HepG2 (cell line): Measurements from ENCODE around the gene CABLES2. TPM values are rescaled to one million over a fixed set of nuclear protein-coding genes. Genes with fewer than 3 reads are reported as not detected.
A peak's percentile ranks its signal among the peaks of the same experiment; 100 is the strongest.

ENCODE experiments used
- AGO2 ChIP-seq: fragments of 200-400 bp; formaldehyde crosslinking; optimal IDR thresholded peaks from 2 replicates; pipeline ENCODE3; 2017; ENCODE audit warnings: mild to moderate bottlenecking, low read depth, low read length, moderate library complexity
- HDAC6 ChIP-seq: fragments of 200-600 bp; sonication (generic); IDR thresholded peaks from 2 replicates; pipeline ENCODE4 v1.7.0; 2017; ENCODE audit warnings: mild to moderate bottlenecking, antibody characterized with exemption, low read length, low read depth
- MAFK ChIP-seq, 2 experiments: IDR thresholded peaks in 1 of 2; conservative IDR thresholded peaks in 1 of 2; 2 replicates each; pipeline ENCODE4 v1.6.1; 2011; ENCODE audit warnings: improper control_type of control experiment in 2 of 2, low read length in 2 of 2
- PAF1 ChIP-seq: IDR thresholded peaks from 2 replicates; pipeline ENCODE4 v1.6.1; 2016; ENCODE audit warnings: missing genetic modification reagents, missing compliant biosample characterization
- RAD51 ChIP-seq: fragments of 450-650 bp; IDR thresholded peaks from 2 replicates; pipeline ENCODE4 v1.6.1; 2016; ENCODE audit warnings: borderline replicate concordance
- SATB2 ChIP-seq: sonication (generic); formaldehyde crosslinking; IDR thresholded peaks from 2 replicates; pipeline ENCODE4 v1.5.0; 2020; ENCODE audit warnings: missing genetic modification reagents
- TOPORS ChIP-seq: sonication (generic); formaldehyde crosslinking; IDR thresholded peaks from 2 replicates; pipeline ENCODE4 v1.8.0; 2023; ENCODE audit warnings: mild to moderate bottlenecking, missing genetic modification reagents
- ZC3H13 ChIP-seq: sonication (generic); formaldehyde crosslinking; IDR thresholded peaks from 2 replicates; pipeline ENCODE4 v1.8.1; 2023; ENCODE audit warnings: mild to moderate bottlenecking, missing genetic modification reagents, moderate library complexity
- ZNF263 ChIP-seq: sonication (generic); formaldehyde crosslinking; IDR thresholded peaks from 2 replicates; pipeline ENCODE4 v1.4.0; 2020; ENCODE audit warnings: missing genetic modification reagents
- ZNF556 ChIP-seq: sonication (generic); formaldehyde crosslinking; IDR thresholded peaks from 2 replicates; pipeline ENCODE4 v1.4.0; 2020; ENCODE audit warnings: mild to moderate bottlenecking, missing genetic modification reagents, borderline replicate concordance
- ZNF567 ChIP-seq: sonication (generic); formaldehyde crosslinking; IDR thresholded peaks from 2 replicates; pipeline ENCODE4 v1.8.1; 2023; ENCODE audit warnings: mild to moderate bottlenecking, missing genetic modification reagents, borderline replicate concordance
- ZNF652 ChIP-seq: IDR thresholded peaks from 2 replicates; pipeline ENCODE4 v1.6.1; 2016; ENCODE audit warnings: low read depth, borderline replicate concordance
- polyA plus RNA-seq, 8 experiments: library from polyadenylated mRNA; depleted of rRNA in 3 of 8; stranded (reverse) in 7 of 8; unstranded in 1 of 8; fragments of >200 nt; fragmentation: Illumina TruSeq in 4 of 8; extraction: Trizol in 4 of 8; gene quantifications; 2 replicates each; pipeline versions ENCODE4 v1.2.1 to v1.2.3, GENCODE V29; 2011 to 2016; ENCODE audit warnings: low read depth in 4 of 8, missing spikeins in 1 of 8, mixed read lengths in 1 of 8; ENCODE audit not compliant: insufficient read depth in 1 of 8
- total RNA-seq, 5 experiments: library from RNA; depleted of rRNA; stranded (reverse); fragments of >200 nt; fragmentation: Illumina TruSeq; extraction: Trizol; gene quantifications; 2 replicates each; pipeline ENCODE4 v1.2.3, GENCODE V29; 2016; ENCODE audit warnings: low read depth in 1 of 5
- TF ChIP-seq, protein P1 (sequence below): IDR thresholded peaks from 2 replicates; pipeline ENCODE4 v1.4.0; 2020; ENCODE audit warnings: mild to moderate bottlenecking, missing genetic modification reagents
- TF ChIP-seq, protein P2 (sequence below): sonication (generic); formaldehyde crosslinking; IDR thresholded peaks from 2 replicates; pipeline ENCODE4 v1.8.1; 2023; ENCODE audit warnings: missing genetic modification reagents, mild to moderate bottlenecking, borderline replicate concordance
- TF ChIP-seq, protein P3 (sequence below): sonication (generic); formaldehyde crosslinking; conservative IDR thresholded peaks from 2 replicates; pipeline ENCODE4 v1.5.0; 2020; ENCODE audit warnings: missing genetic modification reagents
- TF ChIP-seq, protein P4 (sequence below): sonication (generic); formaldehyde crosslinking; IDR thresholded peaks from 2 replicates; pipeline ENCODE4 v1.9.0; 2021; ENCODE audit warnings: missing genetic modification reagents, mild to moderate bottlenecking, borderline replicate concordance
- TF ChIP-seq, protein P5 (sequence below): sonication (generic); formaldehyde crosslinking; conservative IDR thresholded peaks from 2 replicates; pipeline ENCODE4 v1.4.0; 2020; ENCODE audit warnings: missing genetic modification reagents
- TF ChIP-seq, protein P6 (sequence below): sonication (generic); formaldehyde crosslinking; IDR thresholded peaks from 2 replicates; pipeline ENCODE4 v1.4.0; 2020; ENCODE audit warnings: mild to moderate bottlenecking, missing genetic modification reagents

Gene CABLES2
- total and polyA plus RNA-seq, 2 of the 13 experiments (the other 11 are each of a cell fraction or from before 2014, with no cell fraction given), result 5.2 to 9.7 TPM

DNA sequence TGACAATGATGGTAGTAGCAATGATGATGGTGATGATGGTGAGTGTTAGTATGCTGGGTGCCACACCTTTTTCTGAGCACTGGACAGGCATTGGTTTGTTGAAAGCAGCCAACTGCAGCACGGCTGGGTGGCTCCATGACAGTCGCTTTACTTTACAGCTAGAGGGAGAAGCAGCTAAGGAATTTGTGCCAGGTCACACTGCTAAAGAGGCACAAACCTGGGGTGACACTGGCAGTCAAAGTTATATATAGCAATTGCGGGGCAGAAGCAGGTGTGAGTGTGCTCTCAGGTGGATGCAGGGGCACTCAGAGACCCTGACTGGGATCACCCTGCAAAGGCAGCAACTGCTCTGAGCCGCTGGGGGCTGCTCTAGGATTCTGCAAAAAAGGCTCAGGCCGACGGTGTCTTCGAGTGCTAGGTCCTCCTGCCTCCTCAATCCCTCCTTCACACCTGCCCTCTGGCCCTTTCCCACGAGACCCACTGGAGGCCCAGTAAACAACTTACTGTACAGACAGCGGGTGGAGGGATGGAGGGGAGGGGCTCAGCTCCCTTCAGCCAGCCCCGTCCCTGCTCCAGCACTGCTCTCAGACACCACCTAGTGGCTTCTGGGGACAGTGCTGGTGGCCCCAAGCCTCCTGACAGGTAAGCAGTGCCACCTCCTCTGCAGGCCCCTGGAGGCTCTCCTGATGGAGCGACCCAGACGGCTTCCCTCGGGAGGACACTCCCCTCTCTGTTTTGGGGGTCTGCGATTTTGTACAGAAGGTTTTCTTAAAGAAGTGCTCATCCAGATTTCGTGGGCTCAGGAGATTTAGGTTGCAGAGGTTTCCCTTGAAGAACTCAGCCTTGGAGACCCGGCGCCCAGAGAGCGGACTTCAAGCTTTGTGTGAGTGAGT is 24.5 kb downstream of the CABLES2 start (continued):
- TF ChIP-seq, protein P1, sequence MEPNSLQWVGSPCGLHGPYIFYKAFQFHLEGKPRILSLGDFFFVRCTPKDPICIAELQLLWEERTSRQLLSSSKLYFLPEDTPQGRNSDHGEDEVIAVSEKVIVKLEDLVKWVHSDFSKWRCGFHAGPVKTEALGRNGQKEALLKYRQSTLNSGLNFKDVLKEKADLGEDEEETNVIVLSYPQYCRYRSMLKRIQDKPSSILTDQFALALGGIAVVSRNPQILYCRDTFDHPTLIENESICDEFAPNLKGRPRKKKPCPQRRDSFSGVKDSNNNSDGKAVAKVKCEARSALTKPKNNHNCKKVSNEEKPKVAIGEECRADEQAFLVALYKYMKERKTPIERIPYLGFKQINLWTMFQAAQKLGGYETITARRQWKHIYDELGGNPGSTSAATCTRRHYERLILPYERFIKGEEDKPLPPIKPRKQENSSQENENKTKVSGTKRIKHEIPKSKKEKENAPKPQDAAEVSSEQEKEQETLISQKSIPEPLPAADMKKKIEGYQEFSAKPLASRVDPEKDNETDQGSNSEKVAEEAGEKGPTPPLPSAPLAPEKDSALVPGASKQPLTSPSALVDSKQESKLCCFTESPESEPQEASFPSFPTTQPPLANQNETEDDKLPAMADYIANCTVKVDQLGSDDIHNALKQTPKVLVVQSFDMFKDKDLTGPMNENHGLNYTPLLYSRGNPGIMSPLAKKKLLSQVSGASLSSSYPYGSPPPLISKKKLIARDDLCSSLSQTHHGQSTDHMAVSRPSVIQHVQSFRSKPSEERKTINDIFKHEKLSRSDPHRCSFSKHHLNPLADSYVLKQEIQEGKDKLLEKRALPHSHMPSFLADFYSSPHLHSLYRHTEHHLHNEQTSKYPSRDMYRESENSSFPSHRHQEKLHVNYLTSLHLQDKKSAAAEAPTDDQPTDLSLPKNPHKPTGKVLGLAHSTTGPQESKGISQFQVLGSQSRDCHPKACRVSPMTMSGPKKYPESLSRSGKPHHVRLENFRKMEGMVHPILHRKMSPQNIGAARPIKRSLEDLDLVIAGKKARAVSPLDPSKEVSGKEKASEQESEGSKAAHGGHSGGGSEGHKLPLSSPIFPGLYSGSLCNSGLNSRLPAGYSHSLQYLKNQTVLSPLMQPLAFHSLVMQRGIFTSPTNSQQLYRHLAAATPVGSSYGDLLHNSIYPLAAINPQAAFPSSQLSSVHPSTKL (CRISPR knock-in tag), result peak; percentile 44; the same call in 1 of the 2 replicates
- TF ChIP-seq TOPORS (CRISPR knock-in tag) (no peak; the same call in 1 of the 2 replicates), MAFK (conservative IDR thresholded peaks at IDR 0.05 in 1 of 2, IDR thresholded peaks at IDR 0.05 in 1 of 2; ENCODE audit: low read length in 2 of 2) (no peak), RAD51 (no peak), ZNF556 (CRISPR knock-in tag) (peak; percentile 78), PAF1 (peak; percentile 94; the same call in 1 of the 2 replicates), ZNF652 (CRISPR knock-in tag) (no peak; the same call in 1 of the 2 replicates), ZNF567 (no peak), ZC3H13 (CRISPR knock-in tag) (no peak), AGO2 (peak; percentile 94), HDAC6 (no peak), ZNF263 (CRISPR knock-in tag) (peak; percentile 82), SATB2 (CRISPR knock-in tag) (0 out of 2 replicates have a peak, but pooled peaks have one; percentile 74)
- TF ChIP-seq, protein P2, sequence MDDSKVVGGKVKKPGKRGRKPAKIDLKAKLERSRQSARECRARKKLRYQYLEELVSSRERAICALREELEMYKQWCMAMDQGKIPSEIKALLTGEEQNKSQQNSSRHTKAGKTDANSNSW, result 0 out of 2 replicates have a peak, but pooled peaks have one; percentile 19
- TF ChIP-seq, protein P3, sequence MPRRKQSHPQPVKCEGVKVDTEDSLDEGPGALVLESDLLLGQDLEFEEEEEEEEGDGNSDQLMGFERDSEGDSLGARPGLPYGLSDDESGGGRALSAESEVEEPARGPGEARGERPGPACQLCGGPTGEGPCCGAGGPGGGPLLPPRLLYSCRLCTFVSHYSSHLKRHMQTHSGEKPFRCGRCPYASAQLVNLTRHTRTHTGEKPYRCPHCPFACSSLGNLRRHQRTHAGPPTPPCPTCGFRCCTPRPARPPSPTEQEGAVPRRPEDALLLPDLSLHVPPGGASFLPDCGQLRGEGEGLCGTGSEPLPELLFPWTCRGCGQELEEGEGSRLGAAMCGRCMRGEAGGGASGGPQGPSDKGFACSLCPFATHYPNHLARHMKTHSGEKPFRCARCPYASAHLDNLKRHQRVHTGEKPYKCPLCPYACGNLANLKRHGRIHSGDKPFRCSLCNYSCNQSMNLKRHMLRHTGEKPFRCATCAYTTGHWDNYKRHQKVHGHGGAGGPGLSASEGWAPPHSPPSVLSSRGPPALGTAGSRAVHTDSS (CRISPR knock-in tag), result peak; percentile 11; the same call in 1 of the 2 replicates
- TF ChIP-seq, protein P4, sequence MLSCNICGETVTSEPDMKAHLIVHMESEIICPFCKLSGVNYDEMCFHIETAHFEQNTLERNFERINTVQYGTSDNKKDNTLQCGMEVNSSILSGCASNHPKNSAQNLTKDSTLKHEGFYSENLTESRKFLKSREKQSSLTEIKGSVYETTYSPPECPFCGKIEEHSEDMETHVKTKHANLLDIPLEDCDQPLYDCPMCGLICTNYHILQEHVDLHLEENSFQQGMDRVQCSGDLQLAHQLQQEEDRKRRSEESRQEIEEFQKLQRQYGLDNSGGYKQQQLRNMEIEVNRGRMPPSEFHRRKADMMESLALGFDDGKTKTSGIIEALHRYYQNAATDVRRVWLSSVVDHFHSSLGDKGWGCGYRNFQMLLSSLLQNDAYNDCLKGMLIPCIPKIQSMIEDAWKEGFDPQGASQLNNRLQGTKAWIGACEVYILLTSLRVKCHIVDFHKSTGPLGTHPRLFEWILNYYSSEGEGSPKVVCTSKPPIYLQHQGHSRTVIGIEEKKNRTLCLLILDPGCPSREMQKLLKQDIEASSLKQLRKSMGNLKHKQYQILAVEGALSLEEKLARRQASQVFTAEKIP (CRISPR knock-in tag), result no peak
- TF ChIP-seq, protein P5, sequence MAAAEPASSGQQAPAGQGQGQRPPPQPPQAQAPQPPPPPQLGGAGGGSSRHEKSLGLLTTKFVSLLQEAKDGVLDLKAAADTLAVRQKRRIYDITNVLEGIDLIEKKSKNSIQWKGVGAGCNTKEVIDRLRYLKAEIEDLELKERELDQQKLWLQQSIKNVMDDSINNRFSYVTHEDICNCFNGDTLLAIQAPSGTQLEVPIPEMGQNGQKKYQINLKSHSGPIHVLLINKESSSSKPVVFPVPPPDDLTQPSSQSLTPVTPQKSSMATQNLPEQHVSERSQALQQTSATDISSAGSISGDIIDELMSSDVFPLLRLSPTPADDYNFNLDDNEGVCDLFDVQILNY (CRISPR knock-in tag), result no peak; the same call in 1 of the 2 replicates
- TF ChIP-seq, protein P6, sequence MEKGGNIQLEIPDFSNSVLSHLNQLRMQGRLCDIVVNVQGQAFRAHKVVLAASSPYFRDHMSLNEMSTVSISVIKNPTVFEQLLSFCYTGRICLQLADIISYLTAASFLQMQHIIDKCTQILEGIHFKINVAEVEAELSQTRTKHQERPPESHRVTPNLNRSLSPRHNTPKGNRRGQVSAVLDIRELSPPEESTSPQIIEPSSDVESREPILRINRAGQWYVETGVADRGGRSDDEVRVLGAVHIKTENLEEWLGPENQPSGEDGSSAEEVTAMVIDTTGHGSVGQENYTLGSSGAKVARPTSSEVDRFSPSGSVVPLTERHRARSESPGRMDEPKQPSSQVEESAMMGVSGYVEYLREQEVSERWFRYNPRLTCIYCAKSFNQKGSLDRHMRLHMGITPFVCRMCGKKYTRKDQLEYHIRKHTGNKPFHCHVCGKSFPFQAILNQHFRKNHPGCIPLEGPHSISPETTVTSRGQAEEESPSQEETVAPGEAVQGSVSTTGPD (CRISPR knock-in tag), result no peak; the same call in 1 of the 2 replicates
